ENCODE measurements around the gene KRT34. TPM values are rescaled to one million over a fixed set of nuclear protein-coding genes. Genes with fewer than 3 reads are reported as not detected.

Gene KRT34
- total RNA-seq, 1 donor from 2014 or later, result not detected

- Histone ChIP-seq H3K27ac (no peak overlapping the region), H3K4me1 (no peaks in the 10 kb centered on the region), H3K27me3 (ENCODE audit: low read depth) (peaks cover 6% of the 10 kb centered on the region), H3K4me3 (no peak overlapping the region), H3K9me3 (no peaks in the 10 kb centered on the region), H3K36me3 (no peaks in the 10 kb centered on the region)
- intact Hi-C loops (cut with DNase I), result no loop called here
- TF ChIP-seq CTCF (IDR thresholded peaks at IDR 0.05), result no peak
- DNase-seq (no peak), ATAC-seq (no peak)
These were observed 4.6 kb downstream of the KRT34 start for GRCh38 chr17:41377546-41377945.

DNA sequence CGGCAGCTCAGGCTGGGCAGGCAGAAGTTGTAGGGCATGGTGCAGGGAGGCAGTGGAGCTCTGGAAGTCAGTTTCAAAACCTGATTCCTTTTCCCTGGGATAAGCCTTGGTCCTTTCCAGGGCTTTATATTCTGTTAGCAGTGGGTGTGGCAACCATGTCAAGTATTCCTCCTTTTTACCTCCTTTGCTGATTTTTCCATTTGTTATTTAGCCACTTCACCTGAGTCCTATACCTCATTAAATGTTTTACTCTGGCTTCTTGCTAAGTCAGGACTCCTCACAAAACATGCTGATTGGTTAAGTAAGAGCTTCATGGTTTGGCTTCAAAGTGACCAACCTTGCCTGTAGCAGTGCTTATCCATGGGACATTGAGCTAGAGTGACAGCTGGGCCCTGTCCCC lies 12.4 kb downstream of the KRT34 start, which contains the start of gene KRT33B:
KRT33B (minus strand) TSS at position 101 of the 400 bp plus-strand sequence; CDS start at position 38, 63 bp downstream.
- Histone ChIP-seq H3K36me3 (no peaks in the 10 kb centered on the region), H3K4me3 (no peak within 1 kb of the TSS), H3K27me3 (ENCODE audit: low read depth) (no peaks in the 10 kb centered on the region), H3K27ac (no peak within 1 kb of the TSS), H3K4me1 (no peaks in the 10 kb centered on the region), H3K9me3 (no peaks in the 10 kb centered on the region)
- ATAC-seq (no peak), DNase-seq (no peak)
- intact Hi-C loops (cut with DNase I), result no loop called here
- TF ChIP-seq CTCF (IDR thresholded peaks at IDR 0.05), result no peak

GRCh38 chr17:41369023-41369422 lies 13.1 kb downstream of the KRT34 start:
- Histone ChIP-seq H3K36me3 (no peaks in the 10 kb centered on the region), H3K4me1 (no peaks in the 10 kb centered on the region), H3K4me3 (no peak overlapping the region), H3K27ac (no peak overlapping the region), H3K9me3 (no peaks in the 10 kb centered on the region), H3K27me3 (ENCODE audit: low read depth) (no peaks in the 10 kb centered on the region)
- no peak for TF ChIP-seq CTCF (IDR thresholded peaks at IDR 0.05)
- intact Hi-C loops (cut with DNase I), result no loop called here
- ATAC-seq (no peak), DNase-seq (no peak)

DNA sequence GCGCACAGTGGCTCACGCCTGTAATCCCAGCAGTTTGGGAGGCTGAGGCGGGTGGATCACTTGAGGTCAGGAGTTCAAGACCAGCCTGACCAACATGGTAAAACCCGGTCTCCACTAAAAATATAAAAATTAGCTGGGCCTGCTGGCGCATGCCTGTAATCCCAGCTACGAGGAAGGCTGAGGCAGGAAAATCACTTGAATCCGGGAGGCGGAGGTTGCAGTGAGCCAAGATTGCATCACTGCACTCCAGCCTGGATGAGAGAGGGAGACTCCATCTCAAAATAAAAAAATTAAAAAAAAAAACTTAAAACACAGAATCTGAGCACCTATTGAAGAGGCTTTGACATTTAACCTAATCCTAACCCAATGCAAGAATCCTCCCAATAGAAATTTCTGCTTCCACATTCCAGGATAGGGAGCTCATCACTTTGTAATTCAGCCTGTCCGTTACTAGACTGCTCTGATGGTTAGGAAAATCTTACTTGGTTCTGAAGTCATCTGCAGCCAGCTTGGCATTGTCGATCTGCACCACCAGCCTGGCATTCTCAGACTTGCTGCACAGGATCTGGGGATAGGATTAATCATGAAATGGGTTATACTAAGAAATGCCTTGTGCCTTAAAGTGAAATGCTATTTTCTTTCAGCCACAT lies 14.6 kb downstream of the KRT34 start:
- ATAC-seq (no peak), DNase-seq (no peak)
- no peaks in the 10 kb centered on the region for H3K36me3 ChIP-seq

DNA sequence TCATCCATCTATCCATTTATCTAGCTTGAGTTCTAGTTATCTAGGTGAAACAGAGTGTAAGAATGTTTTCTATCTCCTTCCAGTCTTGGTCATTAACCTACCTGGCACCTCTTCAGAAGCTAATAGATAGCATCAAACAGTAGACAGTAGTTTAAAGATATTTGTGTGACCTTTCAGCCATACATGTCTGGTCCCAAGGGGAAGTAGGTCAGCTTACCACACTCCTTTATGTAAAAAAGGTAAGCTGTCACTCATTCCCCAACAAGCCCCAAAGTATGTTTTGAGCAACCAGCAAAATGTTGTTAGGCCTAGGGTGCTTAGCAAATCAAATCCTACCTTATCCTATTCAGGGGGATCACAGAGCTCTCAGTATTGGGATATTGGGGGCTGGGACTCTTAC lies 16.0 kb downstream of the KRT34 start:
- DNase-seq (no peak), ATAC-seq (no peak)
- H3K4me3 ChIP-seq, result no peak overlapping the region
- H3K27ac ChIP-seq, result no peak overlapping the region
- no peaks in the 10 kb centered on the region for H3K27me3 ChIP-seq (ENCODE audit: low read depth)
- no peaks in the 10 kb centered on the region for H3K36me3 ChIP-seq
- H3K9me3 ChIP-seq, result no peaks in the 10 kb centered on the region
- intact Hi-C loops (cut with DNase I), result no loop called here
- no peak for TF ChIP-seq CTCF (IDR thresholded peaks at IDR 0.05)
- no peaks in the 10 kb centered on the region for H3K4me1 ChIP-seq

More for the DNA sequence above, 14.6 kb downstream of the KRT34 start:
- Histone ChIP-seq H3K4me3 (no peak overlapping the region), H3K27ac (no peak overlapping the region), H3K4me1 (no peaks in the 10 kb centered on the region), H3K27me3 (ENCODE audit: low read depth) (no peaks in the 10 kb centered on the region), H3K9me3 (no peaks in the 10 kb centered on the region)
- intact Hi-C loops (cut with DNase I), result no loop called here
- TF ChIP-seq CTCF (IDR thresholded peaks at IDR 0.05), result no peak

Data from lower lobe of right lung (tissue), 2 donors.